Measurements from ENCODE around the gene HIF3A.

DNA sequence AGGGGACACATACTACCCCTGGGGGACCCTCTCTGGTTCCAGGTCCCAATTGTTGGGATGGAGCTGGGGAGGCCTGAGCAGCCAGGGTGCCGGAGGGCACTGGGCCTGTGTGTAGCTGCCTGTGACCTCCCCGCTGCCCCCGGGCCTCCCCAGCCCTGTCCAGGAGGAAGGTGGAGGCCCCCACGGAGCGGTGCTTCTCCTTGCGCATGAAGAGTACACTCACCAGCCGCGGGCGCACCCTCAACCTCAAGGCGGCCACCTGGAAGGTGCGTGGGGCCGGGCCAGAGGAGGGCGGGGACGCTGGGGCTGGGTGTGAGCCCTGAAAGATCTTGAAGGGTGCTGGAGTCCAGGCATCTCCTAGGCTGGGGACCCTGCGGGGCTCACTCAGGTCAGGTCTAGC is 11.7 kb downstream of the HIF3A start:
- TF ChIP-seq, protein P1, sequence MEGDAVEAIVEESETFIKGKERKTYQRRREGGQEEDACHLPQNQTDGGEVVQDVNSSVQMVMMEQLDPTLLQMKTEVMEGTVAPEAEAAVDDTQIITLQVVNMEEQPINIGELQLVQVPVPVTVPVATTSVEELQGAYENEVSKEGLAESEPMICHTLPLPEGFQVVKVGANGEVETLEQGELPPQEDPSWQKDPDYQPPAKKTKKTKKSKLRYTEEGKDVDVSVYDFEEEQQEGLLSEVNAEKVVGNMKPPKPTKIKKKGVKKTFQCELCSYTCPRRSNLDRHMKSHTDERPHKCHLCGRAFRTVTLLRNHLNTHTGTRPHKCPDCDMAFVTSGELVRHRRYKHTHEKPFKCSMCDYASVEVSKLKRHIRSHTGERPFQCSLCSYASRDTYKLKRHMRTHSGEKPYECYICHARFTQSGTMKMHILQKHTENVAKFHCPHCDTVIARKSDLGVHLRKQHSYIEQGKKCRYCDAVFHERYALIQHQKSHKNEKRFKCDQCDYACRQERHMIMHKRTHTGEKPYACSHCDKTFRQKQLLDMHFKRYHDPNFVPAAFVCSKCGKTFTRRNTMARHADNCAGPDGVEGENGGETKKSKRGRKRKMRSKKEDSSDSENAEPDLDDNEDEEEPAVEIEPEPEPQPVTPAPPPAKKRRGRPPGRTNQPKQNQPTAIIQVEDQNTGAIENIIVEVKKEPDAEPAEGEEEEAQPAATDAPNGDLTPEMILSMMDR (IDR thresholded peaks at IDR 0.05), result no peak
- TF ChIP-seq POLR2A (IDR thresholded peaks at IDR 0.05), result no peak
